Activated T-helper 9 cell treated with anti-CD3 and anti-CD28 coated beads, Interleukin-2, amount 50 U/mL, for 16 hours (primary cell): ENCODE data around the gene ZNF536.

Experiments
- DNase-seq: peaks from one replicate; pipeline ENCODE4 v3.0.0-alpha.2; 2020; ENCODE audit warnings: low read depth

Gene ZNF536

GRCh38 chr19:30564551-30565011, 192.4 kb downstream of the ZNF536 start:
- no peak for DNase-seq

DNA sequence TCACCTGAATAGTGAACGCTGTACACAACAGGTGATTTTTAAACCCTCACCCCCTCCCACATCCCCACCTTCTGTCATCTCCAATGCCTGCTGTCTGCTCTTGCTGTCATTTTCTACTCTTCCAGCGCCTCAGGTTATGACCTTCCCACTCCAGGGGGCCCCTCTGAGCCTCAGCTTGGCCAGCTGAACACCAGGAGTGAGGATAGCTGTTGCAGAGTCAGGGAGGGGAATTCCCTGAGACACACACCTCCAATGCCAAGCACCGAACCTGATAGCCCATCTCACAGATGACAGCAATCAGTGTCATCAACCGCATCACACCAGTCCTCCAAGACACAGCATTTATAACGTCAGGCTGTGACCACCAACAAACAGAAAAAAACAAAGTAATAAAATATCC, 193.5 kb downstream of the ZNF536 start:
- DNase-seq: no peak

DNA sequence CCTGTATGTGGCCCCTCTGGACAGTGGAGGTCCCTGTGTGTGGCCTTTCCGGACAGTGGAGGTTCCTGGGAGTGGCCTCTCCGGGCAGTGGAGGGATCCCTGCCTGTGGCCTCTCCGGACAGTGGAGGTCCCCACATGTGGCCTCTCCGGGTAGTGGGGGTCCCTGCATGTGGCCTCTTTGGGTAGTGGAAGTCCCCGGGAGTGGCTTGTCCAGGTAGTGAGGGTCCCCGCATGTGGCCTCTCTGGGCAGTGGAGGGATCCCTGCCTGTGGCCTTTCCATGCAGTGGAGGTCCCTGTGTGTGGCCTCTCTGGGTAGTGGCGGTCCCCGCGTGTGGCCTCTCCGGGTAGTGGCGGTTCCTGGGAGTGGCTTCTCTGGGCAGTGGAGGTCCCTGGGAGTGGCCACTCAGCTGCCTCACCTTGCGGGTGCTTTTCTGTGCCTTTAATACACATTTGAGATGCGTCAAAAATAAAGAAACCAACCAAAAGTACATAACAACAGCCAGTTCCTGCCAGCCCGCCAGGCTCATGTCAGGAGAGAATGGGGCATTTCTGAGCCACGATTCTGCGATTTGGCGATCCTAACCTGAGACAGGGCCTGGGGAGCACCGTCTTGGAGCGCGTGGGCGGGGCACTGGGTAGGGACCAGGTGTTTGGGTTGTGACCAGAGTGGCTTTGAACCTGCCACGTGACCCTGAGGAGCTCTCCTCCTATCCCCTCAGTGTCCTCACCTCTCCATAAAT, 194.7 kb downstream of the ZNF536 start:
- no peak for DNase-seq

DNA sequence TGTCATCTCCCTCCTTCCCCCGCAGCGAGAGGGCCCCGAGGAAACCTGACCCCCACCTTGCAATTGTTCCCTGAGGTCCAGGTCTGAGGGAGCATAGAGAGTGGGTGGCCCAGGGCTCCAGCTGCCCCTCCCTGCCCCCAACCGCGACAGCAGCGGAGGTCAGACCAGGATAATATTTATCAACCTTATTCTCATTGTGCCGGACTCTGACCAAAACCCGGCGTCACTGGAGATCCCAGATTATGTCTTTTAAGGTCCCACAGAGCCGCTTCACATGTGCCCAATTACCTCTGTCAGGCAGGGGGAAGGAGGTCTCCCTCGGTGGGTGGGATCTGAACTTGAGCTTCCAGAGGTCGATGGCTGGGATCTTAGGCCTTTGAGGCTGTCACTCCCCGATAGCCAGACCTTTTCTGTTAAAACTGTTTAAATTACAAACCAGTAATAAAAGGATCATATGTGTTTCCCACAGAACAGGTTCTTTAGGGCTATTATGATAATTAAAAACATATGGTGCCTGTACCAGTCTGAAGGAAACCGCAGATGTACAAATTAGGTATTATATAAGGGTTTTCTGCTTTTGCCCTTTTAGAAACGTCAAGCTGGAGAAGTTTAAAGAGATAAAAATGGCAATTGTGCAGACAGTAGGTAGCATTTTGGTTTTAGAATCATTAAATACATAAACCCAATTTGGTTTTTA, 195.5 kb downstream of the ZNF536 start:
- DNase-seq: no peak

GRCh38 chr19:30570194-30570593, 198.0 kb downstream of the ZNF536 start:
- no peak for DNase-seq

DNA sequence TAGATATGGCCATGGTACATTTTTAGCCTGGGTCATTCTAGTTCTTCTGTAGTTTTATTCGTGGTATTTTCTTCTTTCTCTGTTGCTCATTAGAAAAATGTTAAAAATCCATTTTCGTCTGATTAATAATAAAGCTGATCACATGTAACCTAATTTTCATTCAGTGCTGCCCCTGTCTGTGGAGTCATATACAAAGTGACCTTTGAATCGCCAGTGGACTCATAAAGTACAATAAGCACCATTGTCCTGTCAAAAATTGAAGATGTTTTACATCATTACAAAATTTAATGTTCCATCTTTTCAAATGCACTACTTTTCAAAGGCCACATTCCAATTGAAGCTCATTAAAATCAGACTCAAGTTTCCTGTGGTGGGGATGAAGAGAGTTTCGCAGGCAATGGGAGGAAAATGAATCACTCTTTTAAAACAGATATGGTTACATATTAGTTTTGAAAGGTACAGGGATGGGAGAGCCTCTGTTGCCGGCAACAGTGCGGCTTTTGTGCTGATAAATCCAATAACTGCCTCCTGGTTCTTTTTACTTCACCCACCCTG, 205.4 kb downstream of the ZNF536 start:
- no peak for DNase-seq

- DNase-seq: no peak
Measured at GRCh38 chr19:30579419-30579818, 207.2 kb downstream of the ZNF536 start.

DNA sequence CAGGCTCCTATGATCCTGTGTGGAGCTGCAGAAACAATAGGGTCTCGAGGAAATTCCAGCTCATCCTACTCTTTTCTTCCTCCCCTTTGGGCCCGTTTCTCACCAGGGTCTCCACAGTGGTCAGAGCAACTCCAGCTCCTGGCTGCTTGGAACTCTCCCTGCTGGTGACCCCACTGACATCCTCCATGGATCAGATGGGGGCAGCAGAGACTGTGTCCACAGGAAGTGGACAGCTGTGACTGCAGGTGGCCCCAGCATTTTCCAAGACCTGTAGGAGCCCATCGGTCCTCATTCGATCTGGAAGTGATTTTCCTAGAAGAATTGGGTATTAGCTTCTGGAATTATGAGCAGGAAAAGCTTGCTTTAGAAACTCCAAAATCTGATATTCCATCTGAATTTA, 208.5 kb downstream of the ZNF536 start:
- no peak for DNase-seq

GRCh38 chr19:30584090-30584489, 211.9 kb downstream of the ZNF536 start:
- DNase-seq: no peak

DNA sequence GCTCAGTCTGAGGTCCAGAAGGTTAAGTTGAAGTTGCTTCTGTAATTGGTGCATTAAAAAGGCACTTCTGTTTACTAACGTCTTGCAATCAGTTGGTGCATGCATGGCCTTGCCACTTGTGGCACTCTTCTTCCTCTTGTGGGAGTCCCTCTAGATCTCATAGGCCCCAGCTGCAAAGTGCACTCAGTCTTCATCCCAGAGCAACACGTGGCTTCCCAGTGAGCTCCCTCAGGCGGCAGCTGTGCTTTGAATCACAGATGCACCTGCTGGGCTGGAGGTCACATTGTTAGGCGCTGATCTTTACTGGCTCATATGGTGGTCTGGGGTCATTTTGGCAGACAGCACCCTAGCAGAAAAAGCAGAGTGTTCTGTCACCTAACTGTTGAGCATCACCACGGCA, 215.7 kb downstream of the ZNF536 start:
- DNase-seq: no peak

DNA sequence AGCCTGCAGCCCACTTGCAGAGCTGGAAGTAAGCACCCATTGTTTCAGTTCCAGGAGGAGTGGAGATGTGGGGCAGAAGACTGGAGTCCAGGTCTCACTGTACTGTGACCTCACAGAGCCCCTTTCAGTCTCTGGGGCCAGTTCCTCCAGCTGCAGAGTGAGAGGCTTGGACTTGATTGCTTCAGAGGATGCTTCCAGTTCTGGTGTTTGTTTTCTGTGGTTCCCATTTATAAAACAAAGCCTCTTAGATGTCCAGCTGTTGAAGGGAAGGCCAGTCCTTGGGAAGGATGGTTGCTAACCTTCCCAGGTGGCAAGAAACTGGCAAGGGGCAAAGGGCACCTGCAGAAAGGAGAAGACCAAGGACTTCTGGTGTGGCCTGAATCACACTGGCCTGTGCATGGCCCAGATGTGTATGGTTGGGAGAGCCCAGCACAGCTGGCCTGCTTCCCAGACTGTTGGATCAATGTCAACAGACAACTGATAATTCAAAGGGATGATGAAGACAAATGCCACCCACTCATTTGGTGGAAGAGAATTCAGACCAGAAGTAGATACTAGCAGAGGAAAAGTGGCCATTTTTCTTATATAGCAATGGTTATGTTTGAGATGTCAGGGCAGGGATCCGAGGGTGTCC, 218.5 kb downstream of the ZNF536 start:
- no peak for DNase-seq

- DNase-seq: no peak
Measured at GRCh38 chr19:30593356-30593755, 221.2 kb downstream of the ZNF536 start.

DNA sequence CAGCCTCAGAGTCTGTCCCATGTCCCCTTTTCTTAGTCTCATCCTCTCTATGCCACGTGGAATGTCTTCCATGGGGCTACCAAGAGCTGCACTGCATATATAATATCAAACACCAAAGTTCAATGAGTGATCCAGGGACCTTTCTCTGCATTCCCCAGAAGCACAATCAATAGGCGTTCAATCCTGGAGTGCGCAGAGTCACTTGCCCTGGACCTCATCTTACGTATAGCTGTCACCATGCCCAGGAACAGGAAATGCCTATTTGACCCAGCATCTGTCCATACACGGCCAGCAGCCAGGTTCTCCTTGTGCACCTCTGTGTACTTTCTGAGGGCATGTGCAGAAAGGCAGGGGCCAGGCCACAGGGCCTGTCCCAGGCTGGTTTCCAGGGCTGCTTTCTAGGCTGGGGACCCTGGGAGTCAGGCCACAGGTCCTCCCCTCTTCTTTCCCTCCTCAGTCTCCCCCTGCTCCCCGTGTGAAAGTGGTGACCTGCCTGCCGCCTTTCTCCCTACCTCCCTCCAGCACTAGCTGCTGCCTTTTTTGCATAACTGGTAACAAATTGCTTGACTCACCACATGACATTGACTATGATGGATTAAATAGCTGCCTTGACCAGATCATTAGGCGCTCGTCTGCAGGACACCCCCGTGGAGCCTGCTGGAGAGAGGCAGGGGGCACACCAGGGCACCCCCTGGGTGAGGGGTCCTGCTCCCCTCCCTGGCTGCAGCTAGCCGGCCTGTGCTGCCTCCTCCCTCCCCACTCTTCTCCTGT, 222.0 kb downstream of the ZNF536 start:
- no peak for DNase-seq

DNA sequence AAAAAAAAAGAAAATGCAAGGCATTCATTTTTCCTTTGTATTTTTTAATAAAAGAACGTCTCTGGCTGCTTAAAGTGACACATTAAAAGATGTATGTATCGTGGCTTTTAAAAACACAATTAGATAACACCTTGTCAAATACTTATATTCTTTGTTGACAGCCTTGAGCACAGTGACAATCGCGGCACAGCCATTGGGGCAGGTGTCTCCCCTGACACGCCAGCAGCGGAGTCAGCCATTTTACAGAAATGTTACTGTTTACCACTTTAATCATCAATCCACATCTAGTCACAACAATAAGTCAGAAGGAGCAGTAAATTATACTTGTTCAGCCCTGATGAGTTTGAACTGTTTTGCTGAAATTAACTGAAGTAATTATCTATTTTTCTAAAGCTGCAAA, 224.1 kb downstream of the ZNF536 start:
- no peak for DNase-seq

DNA sequence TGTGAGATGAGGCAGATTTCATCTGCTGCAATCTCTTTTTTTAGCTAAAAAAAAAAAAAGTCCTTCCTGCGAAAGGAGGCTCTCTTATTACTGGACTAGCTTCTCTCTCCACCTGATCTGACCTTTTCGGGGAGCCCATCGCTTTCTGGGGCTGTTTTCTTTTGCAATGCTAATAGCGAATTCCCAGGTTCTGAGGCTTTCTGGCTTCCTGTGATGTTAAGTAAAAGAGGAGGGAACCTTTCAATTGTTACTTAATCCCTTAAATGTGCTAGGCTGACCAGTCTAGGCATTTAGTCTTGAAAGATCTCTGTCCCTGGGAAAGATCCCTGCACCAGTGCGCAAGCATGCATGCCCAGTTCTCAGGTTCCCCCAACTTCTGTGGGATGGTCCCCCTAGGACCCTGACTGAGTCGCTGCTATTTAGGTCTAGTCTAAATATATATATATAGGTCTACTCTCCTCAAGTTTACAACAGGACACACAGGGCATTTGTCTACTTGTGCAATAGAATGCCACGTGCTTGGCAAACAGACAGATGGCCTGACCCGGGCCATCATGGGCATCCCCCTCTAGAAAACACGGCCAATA, 224.7 kb downstream of the ZNF536 start:
- no peak for DNase-seq

DNA sequence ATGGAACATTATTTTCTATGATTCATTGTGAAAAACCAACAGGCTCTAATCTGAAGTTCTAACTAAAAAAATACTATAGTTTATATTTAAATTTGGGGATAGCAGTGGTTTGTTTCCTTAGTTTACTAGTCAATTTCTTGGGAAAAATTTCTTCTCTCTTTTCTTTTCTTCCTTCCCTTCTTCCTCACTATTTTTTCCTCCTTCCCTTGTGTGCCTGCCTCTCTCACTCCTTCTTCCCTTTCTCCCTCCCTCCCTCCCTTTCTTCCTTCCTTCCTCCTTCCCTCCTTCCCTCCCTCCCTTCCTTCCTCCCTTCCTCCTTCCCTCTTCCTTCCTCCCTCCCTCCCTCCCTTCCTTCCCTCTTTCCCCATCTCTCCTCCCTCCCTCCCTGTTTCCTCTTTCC, 226.5 kb downstream of the ZNF536 start:
- no peak for DNase-seq

GRCh38 chr19:30602661-30603350, 230.6 kb downstream of the ZNF536 start:
- DNase-seq: no peak

DNA sequence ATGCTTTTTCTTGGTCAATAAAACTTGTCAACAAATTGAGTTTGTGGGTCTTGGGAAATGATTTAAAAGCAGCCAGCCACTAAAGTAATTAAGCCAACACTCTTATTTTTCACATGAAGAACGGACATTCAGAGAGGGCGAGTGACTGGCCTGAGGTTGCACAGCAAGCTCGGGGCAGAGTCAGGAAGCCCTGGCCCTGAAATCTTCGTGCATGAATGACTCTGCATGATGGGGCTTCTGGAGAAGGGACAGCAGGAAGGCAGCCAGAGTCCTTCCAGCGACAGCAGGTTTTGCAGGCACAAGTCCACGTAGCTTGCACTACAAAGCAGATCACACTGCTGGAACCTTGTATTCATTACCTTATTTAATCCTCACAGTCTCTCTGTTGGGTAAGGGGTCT, 232.5 kb downstream of the ZNF536 start:
- no peak for DNase-seq

DNA sequence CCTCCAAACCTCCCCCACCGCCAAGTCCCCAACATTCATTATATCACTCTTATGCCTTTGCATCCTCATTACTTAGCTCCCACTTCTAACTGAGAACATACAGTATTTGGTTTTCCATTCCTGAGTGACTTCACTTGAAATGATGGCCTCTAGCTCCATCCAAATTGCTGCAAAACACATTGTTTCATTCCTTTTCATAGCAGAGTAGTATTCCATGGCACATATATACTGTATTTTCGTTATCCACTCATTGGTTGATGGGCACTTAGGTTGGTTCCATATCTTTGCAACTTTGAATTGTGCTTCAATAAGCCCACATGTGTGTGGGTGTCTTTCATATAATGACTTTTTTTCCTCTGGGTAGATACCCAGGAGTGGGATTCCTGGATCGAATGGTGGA, 233.1 kb downstream of the ZNF536 start:
- DNase-seq: no peak

DNA sequence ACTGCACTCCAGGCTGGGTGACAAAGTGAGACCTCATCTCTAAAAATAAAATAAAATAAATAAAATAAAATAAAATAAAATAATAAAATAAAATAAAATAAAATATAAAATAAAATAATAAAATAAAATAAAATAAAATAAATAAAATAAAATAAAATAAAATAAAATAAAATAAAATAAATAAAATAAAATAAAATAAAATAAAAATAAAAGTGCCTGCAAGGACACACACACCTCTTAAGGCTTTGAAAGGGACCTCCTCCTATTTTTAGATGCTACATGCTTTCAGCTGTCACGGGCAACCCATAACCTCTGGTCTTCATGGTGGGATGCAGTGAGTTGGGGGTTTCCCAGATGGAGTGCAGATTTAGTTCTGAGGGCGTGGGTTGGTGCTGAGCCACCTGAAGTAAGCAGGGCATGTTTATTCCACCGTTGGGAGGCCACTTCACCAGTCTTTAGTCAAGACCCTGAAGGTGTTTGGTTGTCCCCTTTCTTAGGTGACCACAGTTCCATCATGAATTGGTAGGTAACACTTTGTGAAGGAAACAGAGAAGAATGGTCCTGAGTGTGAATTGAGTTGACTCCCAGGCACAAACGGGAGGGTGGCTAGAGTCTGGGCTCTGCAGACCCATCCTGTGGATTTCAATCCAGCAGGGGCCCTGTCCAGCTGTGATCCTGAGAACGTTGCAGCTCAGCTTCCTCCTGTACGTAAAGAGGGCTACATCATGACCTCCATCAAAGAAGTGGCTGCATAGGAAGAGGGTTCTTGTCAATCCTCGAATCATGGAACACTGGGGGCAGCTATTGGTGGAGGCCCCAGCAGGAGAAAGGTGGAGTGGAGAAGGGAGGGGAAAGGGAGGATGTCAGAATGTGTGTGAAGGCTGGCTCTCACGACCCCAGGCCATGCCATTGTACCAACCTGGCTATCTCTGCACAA, 234.2 kb downstream of the ZNF536 start:
- DNase-seq: no peak
